SK-N-SH treated with all-trans-retinoic acid at 6 μM for 48 hours (cell line): ENCODE results near the gene ALG9.

Source experiments
- ATAC-seq: fragments of 200-7000 bp; cut with Tn5 transposase; 3 replicates; pipeline ENCODE4 v1.9.1; 2020; ENCODE audit warnings: mild to moderate bottlenecking, moderate library complexity
- ARNTL ChIP-seq: fragments of 450-650 bp; formaldehyde crosslinking; IDR thresholded peaks from 2 replicates; pipeline ENCODE4 v1.5.0; 2020; ENCODE audit warnings: low read depth, mild to moderate bottlenecking, moderate library complexity, borderline replicate concordance
- BACH2 ChIP-seq: fragments of 250-450 bp; sonication (Bioruptor Pico); IDR thresholded peaks from 2 replicates; pipeline ENCODE4 v1.9.0; 2021; ENCODE audit warnings: mild to moderate bottlenecking, borderline replicate concordance
- CREB5 ChIP-seq: fragments of 250-450 bp; sonication (Bioruptor Pico); IDR thresholded peaks from 2 replicates; pipeline ENCODE4 v1.5.1; 2020; ENCODE audit warnings: low read depth, mild to moderate bottlenecking, moderate library complexity
- CSDC2 ChIP-seq: fragments of 250-450 bp; sonication (Bioruptor Pico); IDR thresholded peaks from 2 replicates; pipeline ENCODE4 v1.5.0; 2020; ENCODE audit warnings: mild to moderate bottlenecking, moderate library complexity
- CSRNP3 ChIP-seq: fragments of 250-450 bp; sonication (Bioruptor Pico); IDR thresholded peaks from 2 replicates; pipeline ENCODE4 v1.5.1; 2021; ENCODE audit warnings: mild to moderate bottlenecking, moderate library complexity
- ESRRG ChIP-seq: fragments of 250-450 bp; sonication (Bioruptor Pico); IDR thresholded peaks from 2 replicates; pipeline ENCODE4 v1.6.1; 2021; ENCODE audit warnings: mild to moderate bottlenecking
- GLIS3 ChIP-seq: fragments of 250-450 bp; sonication (Bioruptor Pico); IDR thresholded peaks from 2 replicates; pipeline ENCODE4 v1.5.0; 2020; ENCODE audit warnings: mild to moderate bottlenecking, moderate library complexity
- ISL1 ChIP-seq: fragments of 250-450 bp; sonication (Bioruptor Pico); IDR thresholded peaks from 2 replicates; pipeline ENCODE4 v2.1.2; 2022; ENCODE audit warnings: mild to moderate bottlenecking, moderate library complexity
- OSR1 ChIP-seq: fragments of 250-450 bp; sonication (Bioruptor Pico); IDR thresholded peaks from 2 replicates; pipeline ENCODE4 v1.8.0; 2022; ENCODE audit warnings: moderate library complexity, mild to moderate bottlenecking, inconsistent platforms
- PATZ1 ChIP-seq: fragments of 250-450 bp; sonication (Bioruptor Pico); IDR thresholded peaks from 2 replicates; pipeline ENCODE4 v1.8.0; 2020; ENCODE audit warnings: mild to moderate bottlenecking, moderate library complexity, borderline replicate concordance
- POU6F1 ChIP-seq: fragments of 250-450 bp; sonication (Bioruptor Pico); IDR thresholded peaks from 2 replicates; pipeline ENCODE4 v1.8.0; 2021; ENCODE audit warnings: low read depth, mild to moderate bottlenecking, moderate library complexity, borderline replicate concordance
- PPARA ChIP-seq: fragments of 250-450 bp; sonication (Bioruptor Pico); IDR thresholded peaks from 2 replicates; pipeline ENCODE4 v1.5.0; 2020; ENCODE audit warnings: mild to moderate bottlenecking, borderline replicate concordance
- SNAI2 ChIP-seq: fragments of 250-450 bp; sonication (Bioruptor Pico); IDR thresholded peaks from 2 replicates; pipeline ENCODE4 v1.5.0; 2020; ENCODE audit warnings: mild to moderate bottlenecking, moderate library complexity
- TCF4 ChIP-seq: fragments of 250-450 bp; sonication (Bioruptor Pico); IDR thresholded peaks from 2 replicates; pipeline ENCODE4 v1.8.0; 2021; ENCODE audit warnings: mild to moderate bottlenecking, moderate library complexity, borderline replicate concordance
- TSHZ2 ChIP-seq: fragments of 250-450 bp; sonication (Bioruptor Pico); IDR thresholded peaks from 2 replicates; pipeline ENCODE4 v1.5.0; 2020; ENCODE audit warnings: mild to moderate bottlenecking, moderate library complexity
- ZC3H10 ChIP-seq: fragments of 250-450 bp; sonication (Bioruptor Pico); IDR thresholded peaks from 2 replicates; pipeline ENCODE4 v1.5.1; 2021; ENCODE audit warnings: mild to moderate bottlenecking, moderate library complexity
- ZFP3 ChIP-seq: fragments of 250-450 bp; sonication (Bioruptor Pico); IDR thresholded peaks from 2 replicates; pipeline ENCODE4 v1.5.0; 2020; ENCODE audit warnings: mild to moderate bottlenecking, moderate library complexity
- ZFP30 ChIP-seq: fragments of 450-650 bp; formaldehyde crosslinking; IDR thresholded peaks from 2 replicates; pipeline ENCODE4 v1.5.0; 2022; ENCODE audit warnings: mild to moderate bottlenecking, moderate library complexity
- ZNF565 ChIP-seq: fragments of 450-650 bp; formaldehyde crosslinking; conservative IDR thresholded peaks from 2 replicates; pipeline ENCODE4 v1.5.0; 2020; ENCODE audit warnings: low read depth, mild to moderate bottlenecking, moderate library complexity
- ZNF70 ChIP-seq: fragments of 450-650 bp; formaldehyde crosslinking; IDR thresholded peaks from 2 replicates; pipeline ENCODE4 v1.5.0; 2020; ENCODE audit warnings: mild to moderate bottlenecking, moderate library complexity
- ZNF8 ChIP-seq: fragments of 450-650 bp; formaldehyde crosslinking; IDR thresholded peaks from 2 replicates; pipeline ENCODE4 v1.5.0; 2020; ENCODE audit warnings: mild to moderate bottlenecking, moderate library complexity

Gene ALG9

GRCh38 chr11:111823131-111823530 is 48.2 kb downstream of the ALG9 start:
- TF ChIP-seq TCF4 (CRISPR knock-in tag) = no peak
- no peak for TF ChIP-seq OSR1 (CRISPR knock-in tag)
- TF ChIP-seq GLIS3 (CRISPR knock-in tag) = no peak
- TF ChIP-seq CSRNP3 = no peak
- no peak for TF ChIP-seq BACH2 (CRISPR knock-in tag)
- no peak for TF ChIP-seq ZFP3 (CRISPR knock-in tag)
- no peak for TF ChIP-seq TSHZ2 (CRISPR knock-in tag)
- no peak for TF ChIP-seq ZNF70 (CRISPR knock-in tag)
- TF ChIP-seq ARNTL (CRISPR knock-in tag) = no peak
- no peak for TF ChIP-seq ZNF8
- TF ChIP-seq SNAI2 (CRISPR knock-in tag) = no peak
- TF ChIP-seq PATZ1 (CRISPR knock-in tag) = no peak
- no peak for TF ChIP-seq CREB5 (CRISPR knock-in tag)
- TF ChIP-seq CSDC2 (CRISPR knock-in tag) = no peak
- no peak for TF ChIP-seq PPARA (CRISPR knock-in tag)
- no peak for TF ChIP-seq ISL1 (CRISPR knock-in tag)
- ATAC-seq = no peak

GRCh38 chr11:111819829-111820237 is 51.5 kb downstream of the ALG9 start:
- no peak for TF ChIP-seq ZFP3 (CRISPR knock-in tag)
- no peak for TF ChIP-seq ZNF565 (CRISPR knock-in tag)
- no peak for TF ChIP-seq TSHZ2 (CRISPR knock-in tag)
- no peak for TF ChIP-seq CSRNP3
- no peak for TF ChIP-seq SNAI2 (CRISPR knock-in tag)
- TF ChIP-seq ISL1 (CRISPR knock-in tag) = no peak
- no peak for TF ChIP-seq ZC3H10 (CRISPR knock-in tag)
- TF ChIP-seq ZNF8 = no peak
- TF ChIP-seq PATZ1 (CRISPR knock-in tag) = no peak
- no peak for TF ChIP-seq OSR1 (CRISPR knock-in tag)
- TF ChIP-seq ESRRG (CRISPR knock-in tag) = no peak
- no peak for TF ChIP-seq TCF4 (CRISPR knock-in tag)
- TF ChIP-seq POU6F1 (CRISPR knock-in tag) = no peak
- TF ChIP-seq ARNTL (CRISPR knock-in tag) = no peak
- no peak; the same call in 1 of the 2 replicates for TF ChIP-seq GLIS3 (CRISPR knock-in tag)
- no peak for TF ChIP-seq ZNF70 (CRISPR knock-in tag)
- no peak for TF ChIP-seq ZFP30
- no peak for TF ChIP-seq PPARA (CRISPR knock-in tag)
- TF ChIP-seq BACH2 (CRISPR knock-in tag) = no peak

More at GRCh38 chr11:111819829-111820237, 51.5 kb downstream of the ALG9 start:
- peak; percentile 65 for ATAC-seq
